HuH-7 (cell line): ENCODE data around the gene RXFP4.
"Not testable (repeated sequence)": the region's sequence is repeated elsewhere in the genome, so short reads cannot be mapped to it uniquely, and the experiment has no call there.

ENCODE experiments used
- DNase-seq: peaks from one replicate; pipeline ENCODE4 v3.0.0; 2011; ENCODE audit warnings: low spot score

Gene RXFP4

GRCh38 chr1:155978325-155978972, 37.0 kb downstream of the RXFP4 start, which contains the start of gene ARHGEF2:
ARHGEF2 (minus strand) TSS chr1:155978547; CDS start chr1:155978427, 120 bp downstream.
- DNase-seq, result peak; percentile 88

DNA sequence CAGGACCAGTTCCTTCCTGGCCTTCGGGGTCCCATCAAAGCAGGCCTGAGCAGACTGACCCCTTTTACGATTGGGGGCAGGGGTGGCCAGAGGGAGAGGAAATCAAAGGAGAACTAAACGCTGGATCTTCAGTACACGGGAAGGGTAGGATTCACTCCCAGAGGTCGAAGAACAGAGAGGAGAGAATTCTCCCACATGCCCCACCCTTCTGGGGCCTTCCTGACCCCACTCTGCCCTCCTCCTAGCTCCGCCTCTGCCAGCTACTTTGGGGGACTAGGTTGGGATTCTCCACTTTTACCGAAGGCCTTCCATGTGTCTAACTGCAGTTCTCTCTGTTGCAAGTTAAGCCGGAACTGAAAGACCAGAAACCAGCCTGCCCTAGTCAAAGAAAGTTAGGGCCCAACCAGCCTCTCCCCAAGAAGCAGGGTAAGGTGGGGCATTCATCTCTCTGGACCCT, 37.6 kb downstream of the RXFP4 start:
- peak; percentile 54 for DNase-seq

DNA sequence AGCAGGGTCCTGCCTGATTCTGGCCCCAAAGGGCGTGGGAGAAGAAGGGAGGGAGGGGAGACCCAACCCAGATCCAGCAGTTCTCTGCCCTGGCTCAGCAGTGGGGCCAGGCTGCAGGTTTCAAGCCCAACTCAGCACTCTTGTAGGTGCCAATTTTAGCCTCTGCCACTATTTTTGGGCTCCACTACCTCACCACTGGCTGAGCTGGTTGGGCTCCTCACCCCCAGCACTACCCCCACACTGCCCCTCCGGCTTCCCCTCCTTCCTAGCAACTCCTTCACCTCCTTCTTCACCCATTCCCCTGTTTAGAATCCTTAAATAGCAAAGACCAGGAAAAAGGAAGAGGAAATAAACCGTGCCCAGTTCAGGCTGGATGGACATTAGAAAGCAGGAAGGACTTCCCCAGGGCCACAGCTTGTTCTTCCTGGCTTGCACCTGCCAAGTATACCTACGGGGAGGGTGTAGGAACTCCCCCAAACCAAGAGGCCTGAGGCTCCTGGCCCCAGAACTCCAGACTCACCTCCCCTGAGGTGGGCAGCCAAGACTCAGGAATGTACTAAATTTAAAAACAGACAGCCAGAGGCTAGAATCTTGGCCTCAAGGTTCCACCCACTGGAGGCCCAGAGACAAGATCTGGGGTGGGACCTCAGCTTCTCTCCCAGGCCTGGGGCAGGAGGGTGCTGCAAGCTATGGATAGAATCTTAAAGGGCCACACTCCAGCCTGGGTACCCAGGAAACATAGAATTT, 38.3 kb downstream of the RXFP4 start:
- no peak for DNase-seq

DNA sequence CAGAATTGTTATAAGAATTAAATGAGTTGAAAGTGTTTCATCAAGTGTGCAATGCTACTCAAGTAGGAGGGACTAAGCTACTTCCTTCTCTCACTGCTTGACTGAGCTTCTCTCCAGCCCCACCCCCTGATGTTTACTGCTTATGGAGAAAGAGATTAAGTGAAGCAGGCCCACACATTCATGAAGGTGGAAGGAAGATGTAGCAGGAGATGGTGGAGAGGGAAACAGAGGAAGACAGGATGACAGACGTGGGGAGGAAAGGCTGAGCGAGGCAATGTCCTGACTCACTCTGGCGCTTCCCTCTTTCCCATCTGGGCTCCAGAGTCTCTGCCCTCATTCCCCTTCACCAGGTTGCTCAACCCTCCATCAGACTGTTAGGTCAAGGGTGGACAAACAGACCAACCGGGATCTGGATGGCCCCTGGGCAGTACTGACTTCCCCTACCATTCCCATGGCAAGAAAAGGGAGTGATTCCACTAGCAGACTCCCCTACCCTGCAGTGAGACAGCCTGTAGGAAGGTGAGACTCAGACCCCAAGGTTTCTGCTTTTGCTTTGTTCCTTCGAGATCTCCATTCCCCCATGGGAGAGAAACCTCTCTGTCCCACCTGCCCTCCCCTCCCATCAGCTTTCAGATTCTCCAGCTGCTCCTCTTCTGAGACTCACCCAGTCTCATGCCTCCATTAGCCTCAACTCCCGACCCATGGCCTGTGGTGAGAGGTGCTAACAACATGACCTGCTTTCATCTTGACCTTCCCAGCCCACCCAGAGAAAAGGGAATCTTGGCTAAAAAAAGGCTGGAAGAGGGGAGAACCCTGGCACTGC, 40.0 kb downstream of the RXFP4 start:
- DNase-seq, result peak; percentile 60

- no peak for DNase-seq
Measured at GRCh38 chr1:155982106-155982505, 40.7 kb downstream of the RXFP4 start.

- no peak for DNase-seq
Measured at GRCh38 chr1:155983191-155984024, 42.0 kb downstream of the RXFP4 start.

- no peak for DNase-seq
Measured at GRCh38 chr1:155984341-155984740, 42.9 kb downstream of the RXFP4 start.

DNA sequence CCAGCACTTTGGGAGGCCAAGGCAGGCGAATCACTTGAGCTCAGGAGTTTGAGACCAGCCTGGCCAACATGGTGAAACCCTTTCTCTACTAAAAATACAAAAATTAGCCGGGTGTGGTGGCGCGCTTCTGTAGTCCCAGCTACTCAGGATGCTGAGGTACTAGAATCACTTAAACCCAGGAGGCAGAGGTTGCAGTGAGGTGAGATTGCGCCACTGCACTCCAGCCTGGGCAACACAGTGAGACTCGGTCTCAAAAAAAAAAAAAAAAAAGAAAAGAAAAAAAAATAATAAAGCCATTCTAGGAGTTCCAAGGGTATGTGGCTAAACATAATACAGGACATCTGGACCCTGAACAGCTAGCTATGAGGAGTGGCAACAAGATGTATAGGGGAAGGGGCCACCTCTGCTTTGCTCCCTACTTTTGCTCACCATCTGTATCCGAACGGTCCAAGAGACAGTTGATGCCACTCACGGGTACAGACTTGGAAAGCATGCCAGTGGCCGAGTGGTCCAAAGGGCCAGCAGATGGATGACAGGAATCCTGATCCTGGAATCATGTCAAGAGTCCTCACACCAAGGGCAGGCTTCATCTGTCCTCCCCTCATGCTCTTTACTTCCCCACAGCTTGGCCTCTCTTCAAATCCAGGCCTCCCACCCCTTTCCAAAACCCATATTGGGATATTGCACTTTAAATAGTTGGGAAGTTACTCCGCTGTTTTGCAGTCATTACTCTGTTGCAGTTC, 43.6 kb downstream of the RXFP4 start:
- DNase-seq, result not testable (repeated sequence)

DNA sequence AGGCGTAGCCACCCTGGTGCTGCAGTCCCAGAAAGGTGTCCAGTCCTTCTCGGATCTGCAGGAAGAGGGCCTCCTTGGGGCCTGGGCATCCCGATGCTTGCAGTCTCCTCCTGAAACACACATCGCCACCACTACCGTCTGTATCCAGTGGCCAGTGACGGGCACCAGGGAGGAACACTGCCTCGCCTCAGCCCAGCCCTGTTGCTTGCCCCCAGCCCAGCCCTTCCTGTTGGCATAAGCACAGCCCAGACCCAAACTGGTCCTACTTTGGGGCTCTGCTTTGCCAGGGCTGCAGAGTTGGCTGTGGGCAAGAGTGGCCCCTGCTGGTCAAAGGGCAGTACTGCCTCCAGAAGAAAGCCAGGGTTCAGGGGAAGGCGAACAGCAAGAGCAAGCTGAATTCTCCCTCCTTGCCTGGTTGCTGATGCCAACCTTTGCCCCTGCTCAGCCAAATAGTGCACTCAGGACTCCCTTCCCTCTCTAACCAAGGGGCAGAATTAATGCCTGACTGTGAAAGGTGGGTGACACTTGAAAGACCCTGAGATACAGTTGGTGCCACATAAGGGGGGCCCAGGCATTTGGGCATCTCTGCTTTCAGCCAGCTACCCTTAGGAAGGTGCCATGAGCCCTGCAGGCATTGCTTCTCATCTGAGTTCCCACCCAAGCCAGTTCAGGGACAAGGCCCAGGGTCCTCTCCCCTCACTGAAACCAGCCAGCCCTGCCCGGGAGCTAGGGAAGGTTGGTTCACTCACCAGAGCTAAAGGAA, 48.0 kb downstream of the RXFP4 start:
- peak; percentile 73 for DNase-seq

- no peak for DNase-seq
Measured at GRCh38 chr1:155990005-155990739, 48.7 kb downstream of the RXFP4 start.
